Measurements from ENCODE around the gene STX1B.
"Not testable (repeated sequence)": the region's sequence is repeated elsewhere in the genome, so short reads cannot be mapped to it uniquely, and the experiment has no call there.

Gene STX1B

DNA sequence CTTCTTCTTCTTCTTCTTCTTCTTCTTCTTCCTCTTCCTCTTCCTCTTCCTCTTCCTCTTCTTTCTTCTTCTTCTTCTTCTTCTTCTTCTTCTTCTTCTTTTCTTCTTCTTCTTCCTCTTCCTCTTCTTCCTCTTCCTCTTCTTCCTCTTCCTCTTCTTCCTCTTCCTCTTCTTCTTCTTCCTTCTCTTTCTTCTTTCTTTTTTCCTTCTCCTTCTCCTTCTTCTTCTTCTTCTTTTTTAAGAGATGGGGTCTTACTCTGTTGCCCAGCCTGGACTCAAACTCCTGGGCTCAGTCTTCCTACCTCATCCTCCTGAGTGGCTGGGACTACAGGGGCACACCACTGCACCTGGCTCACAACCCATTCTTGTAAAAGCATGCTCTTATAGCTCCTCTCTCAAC is 2.9 kb upstream of the STX1B start:
- not testable (repeated sequence) for DNase-seq (ENCODE audit: low spot score)

DNA sequence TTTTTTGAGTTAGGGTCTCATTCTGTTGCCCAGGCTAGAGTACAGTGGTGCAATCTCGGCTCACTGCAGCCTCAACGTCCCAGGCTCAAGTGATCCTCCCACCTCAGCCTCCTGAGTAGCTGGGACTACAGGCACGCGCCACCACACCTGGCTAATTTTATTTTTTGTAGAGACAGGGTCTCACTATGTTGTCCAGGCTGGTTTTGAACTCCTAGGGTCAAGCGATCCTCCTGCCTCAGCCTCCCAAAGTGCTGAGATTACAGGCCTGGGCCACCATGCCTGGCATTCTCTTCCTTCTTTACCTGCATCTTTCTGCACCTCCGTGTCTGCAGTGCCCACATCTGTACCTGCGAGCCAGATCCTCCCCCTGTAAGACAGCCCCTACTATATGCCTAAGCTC is 1.4 kb upstream of the STX1B start:
- not testable (repeated sequence) for DNase-seq (ENCODE audit: low spot score)

DNA sequence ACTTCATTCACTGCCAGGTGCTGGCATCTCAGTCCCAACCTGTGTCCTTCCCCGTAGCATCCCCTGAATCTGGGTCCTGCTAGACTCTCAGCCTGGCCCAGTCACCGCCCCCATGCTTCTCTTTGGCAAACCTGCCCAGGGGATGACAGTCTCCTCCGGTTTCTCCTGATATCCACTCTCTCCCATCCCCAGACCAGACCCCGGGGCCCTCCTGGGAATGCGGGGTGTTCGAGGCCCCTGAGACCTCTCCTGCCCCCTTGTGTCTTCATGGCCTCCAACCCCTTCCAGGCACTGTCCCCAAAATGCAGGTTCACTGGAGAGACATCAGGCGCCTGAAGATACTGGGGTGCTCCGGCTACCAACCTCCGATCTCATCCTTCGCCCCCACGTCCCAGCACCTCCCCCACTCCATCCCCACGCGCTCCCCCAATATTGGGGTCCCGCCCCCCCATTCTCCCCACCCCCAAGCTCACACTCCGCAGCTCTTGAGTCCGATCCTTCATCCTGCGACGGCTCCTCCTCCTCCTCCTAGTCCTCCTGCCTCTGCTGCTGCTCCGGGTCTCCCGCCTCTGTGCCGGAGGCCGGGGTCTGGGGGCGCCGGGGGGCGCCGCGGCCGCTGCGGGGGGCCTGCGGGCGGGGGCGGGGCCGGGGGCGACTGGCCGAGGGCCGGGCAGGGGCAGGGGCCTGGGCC is 399 bp downstream of the STX1B start:
- DNase-seq (ENCODE audit: low spot score): no peak

DNA sequence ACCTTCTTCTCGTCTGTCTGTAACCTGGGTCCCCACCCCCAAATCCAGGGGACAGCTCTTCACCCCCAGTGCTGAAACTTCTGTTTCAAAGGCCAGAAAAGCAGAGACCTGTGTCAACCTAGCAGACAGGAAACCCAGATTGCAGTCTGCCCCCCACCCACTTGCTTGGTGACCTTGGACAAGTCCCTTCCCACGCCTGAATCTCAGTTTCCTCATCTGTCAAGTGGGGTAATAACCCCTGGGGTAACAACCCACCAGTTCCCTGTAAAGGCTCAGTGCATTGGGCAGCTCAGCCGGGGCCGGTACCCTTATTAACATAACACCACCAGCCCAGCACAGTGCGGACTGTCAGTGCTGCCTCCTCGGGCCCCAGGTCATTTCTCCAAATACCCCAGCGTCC is 1.3 kb downstream of the STX1B start:
- no peak for DNase-seq (ENCODE audit: low spot score)

DNA sequence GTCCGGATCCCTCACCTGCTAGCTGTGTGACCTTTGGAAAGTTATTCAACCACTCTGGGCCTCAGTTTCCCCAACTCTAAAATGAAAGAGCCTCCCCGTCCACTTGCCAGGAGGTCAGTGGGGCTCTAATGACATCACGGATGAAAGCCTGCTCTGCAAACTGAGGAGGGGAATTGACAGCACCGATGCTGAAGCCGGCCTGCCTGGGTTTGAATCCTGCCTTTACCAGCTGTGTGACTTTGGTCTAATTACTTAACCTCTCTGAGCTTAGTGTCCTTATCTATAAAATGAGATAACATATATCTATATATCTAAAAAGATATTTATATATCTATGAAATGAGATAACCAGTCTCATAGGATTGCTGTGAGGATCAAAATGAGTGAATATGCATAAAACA is 1.9 kb downstream of the STX1B start:
- DNase-seq (ENCODE audit: low spot score): no peak

DNA sequence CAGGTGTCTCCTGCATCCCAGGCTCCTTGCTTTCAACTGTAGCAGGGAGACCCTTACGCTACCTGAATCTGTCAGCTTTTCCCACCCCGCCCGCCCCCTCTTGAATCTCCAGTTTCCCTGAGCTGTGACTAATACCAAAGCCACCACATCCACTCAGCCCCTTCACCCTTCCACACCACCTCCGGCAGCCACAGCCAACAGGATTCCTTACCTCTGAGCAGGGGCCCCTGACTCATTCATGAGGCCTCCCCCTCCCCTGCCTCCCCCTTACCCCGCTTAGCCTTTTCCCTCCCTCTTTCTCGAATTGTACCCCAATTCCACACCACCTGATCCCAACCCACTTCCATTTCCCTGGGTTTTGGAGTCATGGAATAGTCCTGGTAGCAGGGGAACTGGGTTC is 2.3 kb downstream of the STX1B start:
- DNase-seq (ENCODE audit: low spot score): no peak

DNA sequence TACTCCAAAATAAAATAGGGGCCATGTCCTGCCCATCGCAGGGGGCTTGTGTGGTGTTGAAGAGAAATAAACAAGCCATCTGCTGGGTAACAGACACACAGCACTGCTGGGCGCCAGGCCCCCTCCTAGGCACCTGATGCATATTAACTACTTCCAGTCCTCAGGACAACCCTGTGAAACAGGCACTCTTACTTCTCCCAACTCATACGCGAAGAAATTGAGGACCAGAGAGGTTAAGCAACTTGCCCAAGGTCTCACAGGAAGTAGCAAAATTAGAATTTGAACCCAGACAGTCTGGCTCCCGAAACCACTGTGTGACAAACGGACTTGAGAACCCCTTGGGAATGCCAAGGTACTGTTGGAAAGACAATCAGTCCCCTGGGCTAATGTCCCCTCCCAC is 2.8 kb downstream of the STX1B start:
- DNase-seq (ENCODE audit: low spot score): no peak

DNA sequence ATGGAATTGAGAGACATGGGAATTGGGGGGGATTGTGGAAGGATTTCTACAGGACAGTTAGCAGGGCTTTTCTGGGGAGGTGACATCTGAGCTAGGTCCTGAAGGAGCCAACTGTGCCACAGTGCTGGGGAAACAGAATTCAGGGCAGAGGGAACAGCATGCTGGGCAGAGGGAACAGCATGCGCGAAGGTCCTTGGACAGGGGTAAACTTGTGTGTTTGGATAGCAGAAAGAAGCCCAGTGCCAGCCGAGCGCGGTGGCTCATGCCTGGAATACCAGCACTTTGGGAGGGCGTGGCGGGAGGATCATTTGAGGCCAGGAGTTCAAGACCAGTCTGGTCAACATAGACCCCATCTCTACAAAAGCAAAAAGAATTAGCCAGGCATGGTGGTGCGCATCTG is 3.8 kb downstream of the STX1B start:
- DNase-seq (ENCODE audit: low spot score): no peak

DNA sequence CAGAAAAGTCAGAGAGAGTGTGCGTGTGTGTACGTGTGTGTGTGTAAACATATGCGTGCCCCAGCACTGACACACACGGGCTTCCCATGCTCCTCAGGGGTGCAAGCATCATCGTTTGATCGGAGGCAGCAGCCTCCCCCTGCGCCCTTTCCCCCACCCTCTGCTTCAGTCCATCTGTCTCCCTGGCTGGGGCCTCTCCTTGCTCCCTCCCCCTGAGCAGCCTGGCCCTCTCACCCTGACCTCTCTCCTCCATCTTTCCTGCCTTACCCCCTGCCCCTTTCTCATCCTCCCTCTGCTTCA is 4.4 kb downstream of the STX1B start:
- DNase-seq (ENCODE audit: low spot score): no peak

DNA sequence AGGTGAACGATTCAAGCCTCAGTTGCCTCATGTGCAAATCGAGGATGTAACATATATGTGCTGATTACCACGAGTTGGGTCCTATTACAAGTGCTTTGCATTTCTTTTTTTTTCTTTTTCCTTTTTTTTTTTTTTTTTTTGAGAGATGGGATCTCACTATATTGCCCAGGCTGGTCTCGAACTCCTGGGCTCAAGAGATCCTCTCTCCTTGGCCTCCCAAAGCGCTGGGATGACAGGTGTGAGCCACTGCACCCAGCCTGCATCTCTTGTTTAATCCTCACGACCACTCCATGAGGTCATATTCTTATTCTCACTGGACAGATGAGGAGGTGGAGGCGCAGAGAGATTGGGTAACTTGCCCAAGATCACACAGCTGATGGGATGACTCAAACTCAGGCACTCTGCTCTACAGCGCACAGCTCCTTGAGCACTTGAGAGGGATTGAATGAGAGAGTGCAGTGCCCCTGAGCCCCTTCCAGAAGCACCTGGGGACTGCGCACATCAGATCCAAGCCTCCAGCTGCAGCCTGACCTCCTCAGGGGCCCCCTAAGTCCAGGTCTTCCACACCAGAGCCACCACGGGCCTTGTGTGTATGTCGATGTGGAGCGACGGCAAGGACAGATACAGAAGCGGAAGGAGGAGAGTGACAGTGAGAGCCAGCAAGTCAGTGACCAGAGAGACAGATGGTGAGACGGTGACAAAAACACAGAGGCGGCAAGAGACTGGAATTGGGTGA is 4.9 kb downstream of the STX1B start:
- DNase-seq (ENCODE audit: low spot score): no peak

DNA sequence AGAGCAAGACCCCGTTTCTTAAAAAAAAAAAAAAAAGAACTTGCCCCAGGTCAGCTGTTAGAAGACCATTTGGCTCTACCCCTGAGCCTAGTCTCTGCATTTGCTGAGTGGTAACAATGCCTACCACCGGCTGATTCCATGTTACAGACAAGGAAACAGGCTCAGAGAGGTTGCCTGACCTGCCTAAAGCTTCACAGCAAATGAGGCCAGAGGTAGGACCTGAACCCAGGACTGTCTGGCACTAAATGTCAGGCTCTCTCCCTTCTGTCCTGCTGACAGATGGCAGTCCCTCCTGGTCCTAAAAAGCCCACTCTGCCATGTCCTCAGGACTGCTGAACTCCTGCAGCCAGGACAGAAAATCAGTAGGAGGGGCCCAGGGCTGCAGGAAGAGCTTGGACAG is 5.8 kb downstream of the STX1B start:
- DNase-seq (ENCODE audit: low spot score): no peak

DNA sequence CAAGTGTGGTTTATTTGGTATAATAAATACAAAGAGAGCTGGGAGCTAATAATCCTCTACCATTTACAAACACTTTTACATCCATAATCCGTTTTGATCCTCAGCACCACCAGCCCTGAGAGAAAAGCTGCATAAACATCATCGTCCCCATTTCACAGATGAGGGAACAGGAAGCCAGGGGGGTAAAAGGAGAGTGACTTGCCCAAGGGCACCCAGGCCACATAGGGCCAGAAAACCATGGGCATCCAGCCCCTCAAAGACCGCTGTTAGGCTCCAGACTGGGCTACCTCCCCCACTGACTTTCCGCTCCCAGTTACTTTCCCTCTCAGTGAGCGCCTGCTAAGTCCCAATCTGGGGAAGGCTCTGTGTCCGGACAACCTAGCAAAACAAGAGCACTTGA is 6.7 kb downstream of the STX1B start:
- DNase-seq (ENCODE audit: low spot score): no peak

DNA sequence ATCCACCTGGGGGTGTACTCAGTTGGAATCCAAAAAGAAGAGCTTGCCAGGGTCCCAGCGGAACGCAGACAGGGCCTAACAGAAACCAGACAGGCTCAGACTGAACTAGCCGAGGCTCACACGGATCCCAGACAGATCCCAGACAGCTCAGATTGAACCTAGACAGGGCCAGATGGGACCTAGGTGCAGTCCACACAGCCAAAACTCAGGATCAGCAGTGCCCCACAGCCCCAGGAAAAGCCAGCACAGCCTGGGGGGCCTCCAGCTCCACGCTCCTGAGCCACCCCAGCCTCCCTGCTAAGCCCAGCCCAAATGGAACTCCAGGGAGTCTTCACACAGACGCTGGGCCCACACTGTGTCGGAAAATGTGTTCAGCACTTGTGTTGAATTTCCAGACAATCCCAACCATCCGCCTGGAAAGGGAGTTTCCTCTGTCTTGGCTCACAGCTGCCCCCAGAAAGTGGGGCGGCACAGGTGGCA is 7.5 kb downstream of the STX1B start:
- DNase-seq (ENCODE audit: low spot score): no peak

DNA sequence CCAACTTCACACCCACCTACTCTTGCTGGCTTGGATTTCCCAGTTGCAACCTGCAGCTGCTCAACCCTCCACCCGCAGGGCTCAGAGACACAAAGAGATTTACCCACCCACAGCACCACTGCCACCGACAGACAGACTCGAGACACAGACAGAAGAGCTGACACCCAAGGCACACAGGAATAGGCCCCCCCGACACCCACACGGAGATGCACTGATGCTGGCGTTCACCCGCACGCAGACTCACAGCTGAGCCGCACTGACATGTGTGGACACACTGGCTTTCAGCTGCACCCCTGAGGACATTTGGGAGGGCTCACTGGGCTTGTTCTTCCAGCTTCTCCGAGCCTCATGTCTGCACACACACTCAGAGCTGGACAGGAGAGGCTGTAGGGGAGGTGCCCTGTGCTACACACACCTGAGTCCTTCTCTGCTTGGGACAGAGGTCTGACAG is 8.2 kb downstream of the STX1B start:
- no peak for DNase-seq (ENCODE audit: low spot score)

DNA sequence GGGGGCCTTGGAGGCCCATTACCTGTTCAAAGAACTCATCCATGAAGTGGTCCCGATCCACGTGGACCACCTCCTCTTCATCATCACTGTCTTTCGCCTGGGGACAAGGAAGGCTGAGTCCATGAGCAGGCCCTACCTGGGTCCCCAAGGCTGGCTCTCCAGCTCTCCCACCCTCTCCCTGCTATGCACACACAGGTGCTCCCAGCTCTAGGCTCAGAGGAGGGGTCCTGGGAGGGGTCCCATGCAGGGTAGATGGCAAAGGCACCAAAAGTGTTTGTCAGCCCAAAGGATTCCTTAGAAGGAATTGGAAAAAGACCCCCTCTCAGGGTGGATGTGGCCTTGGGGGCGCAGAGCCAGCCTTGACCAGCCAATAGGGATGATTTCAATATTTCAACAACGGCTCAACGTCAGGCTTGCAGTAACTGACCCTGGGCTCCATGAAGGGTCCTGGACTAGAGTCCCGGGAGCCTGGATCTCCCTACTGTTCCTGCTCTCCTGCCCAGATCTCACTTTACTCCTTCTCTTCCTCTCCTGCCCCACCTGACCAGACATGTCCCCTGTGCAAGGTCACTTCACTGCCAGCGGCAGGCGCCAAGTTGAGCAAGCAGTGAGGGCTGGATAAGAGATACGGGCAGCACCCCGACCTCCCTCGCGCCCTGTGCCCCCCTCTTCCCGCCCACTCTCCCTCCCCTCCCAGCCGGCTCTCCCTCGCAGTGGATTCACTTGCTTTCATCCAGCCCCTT is 8.8 kb downstream of the STX1B start:
- DNase-seq (ENCODE audit: low spot score): no peak

DNA sequence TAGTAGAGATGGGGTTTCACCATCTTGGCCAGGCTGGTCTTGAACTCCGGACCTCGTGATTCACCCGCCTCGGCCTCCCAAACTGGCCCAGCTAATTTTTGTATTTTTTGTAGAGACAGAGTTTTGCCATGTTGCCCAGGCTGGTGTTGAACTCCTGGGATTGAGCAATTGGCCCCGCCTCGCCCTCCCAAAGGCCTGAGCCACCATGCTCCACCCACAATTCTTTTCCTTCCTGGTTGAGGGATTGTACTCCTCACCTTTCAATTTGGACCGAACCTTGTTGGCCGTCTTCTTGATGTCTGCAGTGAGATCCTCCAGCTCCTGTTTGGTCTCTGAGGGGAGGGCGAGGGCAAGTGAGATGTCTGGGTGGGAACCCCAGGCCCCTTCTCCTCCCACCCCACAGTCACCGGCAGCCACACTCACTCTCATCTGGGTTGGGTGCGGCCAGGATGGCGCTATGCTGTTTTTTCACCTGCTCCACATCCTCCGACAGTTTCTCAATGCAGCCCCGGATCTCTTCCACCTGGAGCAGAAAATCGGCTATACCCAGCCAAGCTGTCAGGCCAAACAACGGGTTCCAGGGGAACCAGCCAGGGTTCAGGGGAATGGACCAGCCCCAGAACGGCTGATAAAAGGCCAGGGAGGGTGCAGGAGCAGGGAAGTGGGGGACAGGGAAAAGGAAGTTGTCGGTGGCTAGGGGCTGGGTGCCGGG is 9.6 kb downstream of the STX1B start:
- DNase-seq (ENCODE audit: low spot score): no peak

DNA sequence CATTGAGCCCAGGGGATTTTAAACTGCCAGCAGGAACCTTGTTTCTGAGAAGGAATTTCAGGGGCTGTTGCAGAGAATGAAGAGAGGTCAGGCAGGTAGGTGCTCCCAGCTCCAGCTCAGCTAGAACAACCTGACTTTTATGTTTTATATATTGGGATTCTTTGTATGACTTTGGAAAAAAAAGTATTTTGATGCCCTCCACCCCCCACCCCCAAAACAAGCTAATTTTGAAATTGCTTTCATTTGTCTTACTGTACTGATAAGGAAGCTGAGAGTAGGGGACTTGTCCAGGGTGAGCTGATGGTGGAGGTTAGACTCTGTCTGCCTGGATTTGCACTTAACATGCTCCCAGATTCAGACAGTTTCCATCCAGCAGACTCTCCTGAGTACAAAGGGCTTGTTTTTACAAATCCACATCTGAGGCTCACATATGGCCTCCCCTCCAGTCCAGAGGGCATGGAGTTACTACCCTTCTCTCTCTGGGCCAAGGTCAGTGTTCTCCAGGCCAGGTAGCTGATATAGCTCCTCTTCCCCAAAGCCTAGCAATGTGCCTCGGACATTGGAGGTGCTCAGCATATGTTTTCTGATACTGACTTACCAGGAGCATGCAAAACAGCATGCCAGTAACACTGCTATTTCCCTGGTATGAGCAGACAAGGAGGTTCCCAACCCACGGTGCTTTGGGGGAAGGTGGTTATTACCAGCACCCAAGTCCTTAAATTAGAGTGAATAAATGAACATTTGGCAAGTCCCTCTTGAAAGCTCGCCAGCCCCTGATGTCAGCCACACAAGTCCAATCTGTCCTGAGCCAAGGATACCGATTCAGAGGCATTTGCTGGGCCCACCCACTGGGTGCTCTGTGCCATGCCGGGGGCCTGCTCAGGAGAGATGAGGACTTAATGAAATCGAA is 11.3 kb downstream of the STX1B start:
- no peak for DNase-seq (ENCODE audit: low spot score)

DNA sequence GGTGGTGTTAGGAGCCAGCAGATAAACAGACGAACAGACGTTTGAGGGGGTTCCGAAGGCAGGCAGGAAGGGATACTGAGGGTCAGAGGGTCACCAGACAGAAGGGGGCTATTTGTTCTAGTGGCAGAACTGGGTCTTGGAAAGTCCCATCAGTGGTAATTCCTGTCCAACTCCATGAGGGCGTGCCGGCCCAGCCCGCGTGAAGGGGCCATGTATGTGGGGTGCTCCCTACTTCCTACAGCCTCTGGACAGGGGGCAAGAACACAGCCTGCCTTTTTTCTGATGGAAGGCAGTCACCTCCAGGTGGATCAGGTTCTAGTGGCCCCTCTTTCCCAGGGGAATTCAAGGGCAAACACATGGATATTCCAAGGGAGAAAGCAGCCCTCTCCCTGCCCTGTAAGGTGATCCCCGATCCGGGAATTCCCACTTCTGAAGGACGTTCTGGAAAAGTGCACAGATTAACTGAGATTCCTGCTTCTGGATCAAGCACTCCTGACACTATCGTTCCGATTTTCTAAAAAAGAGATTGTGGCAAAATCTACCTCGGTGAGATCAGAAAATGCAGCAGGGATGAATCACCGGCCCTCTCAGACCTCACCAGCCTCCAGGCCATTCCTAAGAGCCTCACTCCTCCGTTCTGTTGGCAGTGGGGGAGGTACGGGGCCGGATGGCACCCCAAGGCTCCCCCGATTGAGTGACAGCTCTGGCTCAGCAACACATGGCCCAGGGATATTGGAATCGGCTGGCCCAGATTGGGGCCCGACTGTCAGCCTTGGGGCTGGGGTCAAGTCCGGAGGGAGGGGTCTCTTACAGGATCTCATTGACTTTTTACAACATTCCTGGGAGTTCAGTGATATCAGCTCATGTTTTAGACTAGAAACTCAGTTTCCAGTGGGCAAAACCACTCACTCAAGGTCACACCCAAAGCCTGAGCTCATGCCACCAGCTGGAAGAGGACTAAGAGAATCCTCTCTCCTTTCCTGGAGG is 12.4 kb downstream of the STX1B start:
- DNase-seq (ENCODE audit: low spot score): peak; percentile 62

DNA sequence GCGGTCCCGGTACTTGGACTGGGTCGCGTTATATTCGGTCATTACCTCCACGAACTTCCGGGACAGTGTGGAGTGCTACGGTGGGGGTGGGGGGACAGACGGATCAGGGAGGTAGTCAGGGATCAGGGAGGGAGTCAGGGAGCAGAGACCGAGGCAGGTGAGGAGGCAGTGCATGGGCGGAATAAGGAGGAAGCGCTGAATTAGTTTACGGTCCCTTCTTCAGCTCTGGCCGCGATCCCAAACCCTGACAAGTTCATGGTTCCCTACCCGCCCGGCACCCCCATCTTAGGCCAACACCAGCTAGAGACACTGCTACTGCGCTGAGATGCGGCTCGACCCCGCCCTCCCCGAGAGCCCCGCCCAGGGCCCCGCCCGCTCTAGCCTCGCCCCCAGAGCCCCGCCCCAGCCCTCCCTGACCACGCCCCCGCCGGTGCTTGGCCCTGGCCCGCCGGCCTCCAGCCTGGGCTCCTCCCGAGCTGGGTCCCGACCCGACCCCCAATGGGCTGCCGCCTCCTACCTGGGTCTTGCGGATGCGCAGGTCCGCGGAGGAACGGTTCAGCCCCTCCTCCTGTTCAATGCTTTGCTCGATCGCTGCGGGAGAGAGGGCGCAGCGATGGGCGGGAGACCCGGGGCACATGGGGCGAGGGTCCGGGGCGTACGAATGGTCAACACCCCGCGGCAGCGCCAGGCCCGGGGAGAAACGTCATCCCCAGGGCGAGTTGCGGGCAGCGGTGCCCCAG is 13.3 kb downstream of the STX1B start:
- peak; percentile 92 for DNase-seq (ENCODE audit: low spot score)
